T-helper 2 cell treated with Interferon-gamma antibody and Interleukin-4, amounts not matched to agents 100 ng/mL and 5 ng/mL, for 36 hours (primary cell): ENCODE measurements around the gene LAMA4. TPM values are rescaled to one million over a fixed set of nuclear protein-coding genes. Genes with fewer than 3 reads are reported as not detected.
"Not testable (repeated sequence)": the region's sequence is repeated elsewhere in the genome, so short reads cannot be mapped to it uniquely, and the experiment has no call there.

Experiments used
- intact Hi-C: fragments of 100-400 bp; cut with micrococcal nuclease; formaldehyde crosslinking; loops from one replicate; pipeline ENCODE4 v1.15.1; 2023
- total RNA-seq: library from RNA; stranded (reverse); gene quantifications from 2 replicates; pipeline ENCODE4 v1.2.3, GENCODE V29; 2022

Gene LAMA4
- total RNA-seq, 1 donor from 2014 or later = not detected

DNA sequence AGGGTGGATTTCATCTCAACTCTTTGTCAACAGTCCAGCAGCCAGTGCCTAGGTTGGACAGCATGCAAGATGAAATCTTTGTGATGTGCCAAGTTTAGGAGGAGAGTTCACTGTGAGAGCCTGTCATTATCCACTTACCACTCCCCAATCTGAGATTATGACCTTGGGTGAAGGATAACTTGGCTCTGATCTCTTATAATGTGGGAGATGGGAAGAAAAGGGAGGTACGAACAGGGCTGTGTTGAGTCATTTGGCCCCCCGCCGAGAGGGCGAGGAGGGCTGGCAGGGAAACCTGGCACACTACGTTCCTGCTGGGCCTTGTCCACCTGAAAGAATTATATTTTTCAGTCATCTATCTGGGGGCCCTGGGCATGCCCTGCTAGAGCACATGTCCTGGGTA is 35.8 kb downstream of the LAMA4 start:
- intact Hi-C loops = no loop called here

DNA sequence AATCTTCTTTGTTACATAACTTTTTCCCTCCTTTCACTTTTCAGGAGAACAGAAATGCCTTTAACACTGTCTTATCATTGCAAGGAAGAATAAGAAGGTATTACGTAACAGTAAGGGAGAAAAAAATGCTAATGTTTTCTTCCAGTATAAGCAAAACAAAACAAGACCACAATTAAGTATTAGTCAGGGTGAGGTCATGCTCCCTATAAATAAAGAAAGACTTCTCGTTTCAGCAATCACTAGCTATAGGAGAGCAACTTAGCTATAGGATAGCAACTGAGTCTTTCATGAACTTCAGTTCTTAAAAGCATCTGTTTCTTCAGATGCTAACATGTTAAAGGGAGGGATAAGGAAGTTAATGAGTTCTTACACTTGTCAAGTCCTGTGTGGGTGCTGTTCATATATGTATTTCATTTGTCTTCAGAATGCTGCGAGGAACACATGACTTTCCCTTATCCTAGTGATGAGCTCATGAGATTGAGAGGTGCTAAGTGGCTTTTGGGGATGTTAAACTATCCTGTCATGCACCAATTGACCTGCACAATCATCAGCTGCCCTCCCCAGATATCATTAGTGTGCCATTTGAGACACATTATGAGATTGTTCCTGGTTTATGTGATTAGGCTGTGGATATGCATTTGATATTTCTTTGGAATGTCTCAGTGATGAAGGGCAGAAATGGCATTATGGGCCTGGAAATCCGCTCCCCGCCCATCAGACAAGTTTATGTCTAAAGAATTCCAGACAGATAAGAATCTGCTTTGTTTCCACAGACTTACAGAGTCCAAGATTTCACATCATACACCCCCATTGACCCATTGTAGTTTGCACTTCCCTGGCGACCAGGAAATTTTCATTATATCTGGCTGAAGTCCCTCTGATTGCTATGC is 37.5 kb downstream of the LAMA4 start:
- intact Hi-C loops = no loop called here

- intact Hi-C loops = no loop called here
Observed at GRCh38 chr6:112215488-112216284, 38.7 kb downstream of the LAMA4 start.

GRCh38 chr6:112214739-112215269 is 39.6 kb downstream of the LAMA4 start:
- intact Hi-C loops = no loop called here

GRCh38 chr6:112210852-112211251 is 43.5 kb downstream of the LAMA4 start:
- intact Hi-C loops = no loop called here

GRCh38 chr6:112209131-112209530 is 45.2 kb downstream of the LAMA4 start:
- intact Hi-C loops = no loop called here

- intact Hi-C loops = no loop called here
Observed at GRCh38 chr6:112207776-112208175, 46.6 kb downstream of the LAMA4 start.

- intact Hi-C loops = no loop called here
Observed at GRCh38 chr6:112207131-112207530, 47.2 kb downstream of the LAMA4 start.

GRCh38 chr6:112206110-112206458 is 48.3 kb downstream of the LAMA4 start:
- intact Hi-C loops = no loop called here

DNA sequence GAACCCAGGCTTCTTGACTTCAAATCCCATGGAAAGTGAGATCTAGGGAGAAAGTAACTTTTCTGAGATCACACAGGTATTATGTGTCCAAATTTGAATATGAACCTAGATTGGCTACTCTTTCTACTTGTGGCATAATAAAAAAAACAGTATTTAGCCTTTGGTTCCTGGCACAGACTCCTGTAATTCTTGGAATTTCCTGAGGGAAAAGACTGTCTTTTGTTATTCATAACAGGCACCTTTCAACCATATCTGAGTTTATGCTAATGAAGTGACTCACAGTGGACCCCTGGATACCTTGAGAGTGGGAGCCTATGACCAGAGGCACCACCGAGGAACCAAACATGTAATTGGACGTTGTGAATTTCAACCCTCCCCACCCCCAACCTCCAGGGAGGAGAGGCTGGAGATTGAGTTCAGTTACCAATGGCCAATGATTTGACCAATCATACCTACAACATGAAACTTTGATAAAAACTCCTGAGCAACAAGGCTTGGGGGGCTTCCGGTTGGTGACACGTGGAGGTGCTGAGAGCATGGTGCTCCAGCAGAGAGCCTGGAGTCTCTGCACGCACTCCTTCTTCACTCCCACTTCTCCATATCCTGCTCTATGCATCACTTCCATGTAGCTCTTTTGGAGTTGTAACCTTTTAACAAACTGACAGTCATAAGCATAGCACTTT is 48.8 kb downstream of the LAMA4 start:
- intact Hi-C loops = no loop called here

- intact Hi-C loops = no loop called here
Observed at GRCh38 chr6:112204350-112204706, 50.0 kb downstream of the LAMA4 start.

GRCh38 chr6:112203577-112204349 is 50.6 kb downstream of the LAMA4 start:
- intact Hi-C loops = no loop called here

DNA sequence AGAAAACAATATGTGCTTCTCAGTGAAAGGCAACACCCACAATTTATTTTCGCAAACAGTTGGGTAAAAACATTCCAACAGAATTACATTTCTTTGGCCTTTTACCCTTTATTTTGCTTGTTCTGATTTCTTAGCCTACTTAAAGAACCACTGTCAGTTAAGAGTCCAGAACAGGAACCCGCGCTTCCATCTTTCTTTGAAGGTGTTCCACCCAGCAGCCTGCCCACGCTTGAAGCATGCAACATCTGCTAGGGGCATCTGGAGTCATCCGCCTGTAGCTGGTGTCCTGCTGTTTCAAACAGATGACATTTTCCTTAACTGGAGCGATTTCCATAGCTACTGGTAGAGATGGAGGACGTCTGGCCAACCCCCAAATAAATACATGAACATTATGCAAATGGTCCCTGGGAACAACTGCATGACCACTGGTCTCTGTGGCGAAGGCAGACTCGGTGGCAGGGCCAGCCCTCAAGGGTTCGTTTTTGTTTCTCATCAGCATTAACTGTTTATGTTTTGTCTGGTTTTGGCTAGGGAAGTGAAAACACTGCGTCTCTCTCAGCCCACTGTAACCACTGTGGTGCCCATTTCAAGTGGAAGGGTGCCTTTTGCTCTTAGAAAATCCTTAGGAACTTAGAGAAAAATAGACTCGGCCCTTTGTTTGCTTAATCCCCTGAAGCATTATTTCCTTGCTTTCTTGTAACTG is 51.6 kb downstream of the LAMA4 start:
- intact Hi-C loops = no loop called here

GRCh38 chr6:112200185-112200914 is 54.0 kb downstream of the LAMA4 start:
- intact Hi-C loops = not testable (repeated sequence)

DNA sequence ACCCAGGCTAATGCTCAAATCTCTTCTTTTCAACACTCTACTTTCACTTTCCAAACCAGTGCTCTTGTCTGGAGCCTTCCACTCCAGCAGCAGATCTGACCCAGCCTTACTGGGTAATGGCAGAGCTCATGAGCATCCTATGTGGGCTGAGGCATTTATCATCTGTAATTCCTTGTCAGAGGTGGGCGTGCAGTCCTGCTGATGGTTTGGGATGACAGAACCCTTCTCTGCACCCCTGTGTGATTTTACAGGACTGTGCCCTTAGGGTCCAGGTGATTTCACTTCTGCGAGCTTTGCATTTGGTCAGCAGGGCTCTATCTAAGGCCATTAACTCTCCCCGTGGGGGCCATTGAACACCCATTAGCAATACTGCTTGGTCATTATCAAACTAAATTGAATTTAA is 55.4 kb downstream of the LAMA4 start:
- intact Hi-C loops = no loop called here

- intact Hi-C loops = no loop called here
Observed at GRCh38 chr6:112198582-112198981, 55.8 kb downstream of the LAMA4 start.

DNA sequence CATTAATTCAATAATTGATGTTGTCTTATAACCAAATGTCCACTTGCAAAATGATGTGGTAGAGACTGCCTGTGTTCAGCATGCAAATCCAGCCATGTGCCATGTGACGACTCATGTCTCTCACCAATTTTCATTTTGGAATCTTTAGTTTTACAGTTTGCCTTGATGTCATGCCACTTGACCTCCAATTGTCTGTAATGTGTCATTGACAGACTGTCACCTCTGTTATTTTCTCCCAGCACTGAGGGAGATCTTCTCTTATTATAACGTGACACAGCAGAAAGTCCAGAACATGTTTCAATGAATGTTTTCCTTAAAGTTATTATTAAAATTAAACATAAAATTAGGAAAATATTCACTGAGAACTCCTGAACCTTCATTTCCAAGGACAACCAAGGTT is 56.7 kb downstream of the LAMA4 start:
- intact Hi-C loops = no loop called here

DNA sequence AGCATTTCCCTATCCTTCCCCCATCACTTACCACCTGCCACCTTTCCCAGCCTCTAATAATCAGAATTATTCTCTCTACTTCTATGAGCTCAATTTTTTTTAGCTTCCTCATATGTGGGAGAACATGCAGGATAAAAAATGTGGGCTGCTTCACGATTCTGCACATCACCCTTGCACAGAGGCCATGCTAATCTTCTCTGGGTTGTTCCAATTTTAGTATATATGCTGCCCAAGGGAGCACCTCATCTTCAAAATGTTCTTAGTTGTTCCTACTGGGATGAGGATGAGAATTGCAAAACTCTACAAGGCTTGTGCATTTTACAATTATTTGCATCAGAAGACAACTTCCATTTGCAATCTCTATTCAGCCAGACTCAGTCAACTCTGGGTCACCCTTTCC is 58.1 kb downstream of the LAMA4 start:
- intact Hi-C loops = no loop called here

DNA sequence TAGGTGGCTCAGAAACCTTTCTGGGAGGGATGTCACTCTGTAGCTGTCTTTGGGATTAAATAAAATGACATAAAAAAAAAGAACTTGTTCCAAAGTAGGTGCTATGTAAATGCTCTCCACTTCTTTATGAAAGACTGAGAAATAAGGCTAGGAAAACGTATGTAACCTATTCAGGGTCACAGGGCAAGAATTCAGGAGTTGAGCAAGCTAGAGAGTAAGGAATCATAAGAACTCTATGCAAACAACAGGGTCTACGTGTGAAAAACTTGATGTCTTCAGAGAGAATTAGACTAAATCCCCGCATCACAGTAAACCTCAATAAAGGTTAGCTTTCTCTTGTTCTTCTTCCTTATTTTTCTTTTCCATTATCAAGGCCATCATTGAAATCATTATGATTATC is 59.2 kb downstream of the LAMA4 start:
- intact Hi-C loops = no loop called here

DNA sequence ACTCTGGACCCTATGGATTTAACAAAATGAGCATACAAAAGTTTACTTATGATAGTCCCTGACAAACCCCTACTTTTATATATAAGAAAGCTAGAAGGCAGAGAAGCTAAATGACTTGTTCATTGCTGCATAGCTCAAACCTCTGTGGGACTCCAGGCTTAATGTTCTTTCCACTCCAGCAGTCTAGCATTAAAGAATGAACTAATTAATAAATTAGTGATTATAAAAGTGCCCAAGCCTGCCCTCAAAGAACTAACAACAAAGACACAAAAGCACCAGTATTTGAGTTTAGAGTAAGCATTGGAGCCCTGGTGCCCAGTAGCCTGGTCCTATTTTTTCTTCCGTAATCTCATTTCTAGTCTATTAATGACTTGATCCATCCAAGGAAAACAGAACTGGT is 59.9 kb downstream of the LAMA4 start:
- intact Hi-C loops = no loop called here
